SK-N-SH (cell line): ENCODE data around the gene SGCE. TPM values are rescaled to one million over a fixed set of nuclear protein-coding genes. Genes with fewer than 3 reads are reported as not detected.

Experiments
- CTCF ChIA-PET: fragments of 300-600, 350-600 bp; formaldehyde crosslinking; extraction: SDS; loops from one replicate; lab custom pipeline; 2021; lab: Yijun Ruan, JAX
- POLR2A ChIA-PET: fragments of 350-600 bp; sonication (Branson Sonifier 250); formaldehyde crosslinking; extraction: SDS; loops from one replicate; lab custom pipeline; 2020; ENCODE audit warnings: antibody characterized with exemption, inconsistent platforms; lab: Yijun Ruan, JAX
- DNase-seq: peaks from one replicate; pipeline ENCODE4 v3.0.0; 2012
- H2AFZ ChIP-seq: fragments of 200-600 bp; sonication (generic); 2 replicates; pipeline ENCODE4 v1.8.1; 2016; ENCODE audit warnings: antibody characterized with exemption, mild to moderate bottlenecking, low read depth
- H3F3A ChIP-seq: fragments of 200-600 bp; sonication (generic); replicated peaks from 2 replicates; pipeline ENCODE3; 2016; ENCODE audit warnings: antibody characterized with exemption, mild to moderate bottlenecking; ENCODE audit not compliant: insufficient read depth
- H3K27ac ChIP-seq, 2 experiments: fragments of 200-500 bp in 1 of 2; fragments of 200-600 bp in 1 of 2; sonication (Bioruptor generic) in 1 of 2; sonication (generic), shearing (Covaris generic) in 1 of 2; 2 replicates each; pipeline versions ENCODE4 v1.5.1 to v1.6.1; 2014 to 2016; ENCODE audit warnings: low read depth in 2 of 2, inconsistent platforms in 1 of 2, low read length in 1 of 2, mild to moderate bottlenecking in 1 of 2, mixed read lengths in 1 of 2
- H3K27me3 ChIP-seq: fragments of 200-600 bp; sonication (generic), shearing (Covaris generic); 2 replicates; pipeline ENCODE4 v1.6.1; 2016; ENCODE audit warnings: mixed run types; ENCODE audit not compliant: insufficient read depth
- H3K36me3 ChIP-seq, 2 experiments: fragments of 200-500 bp in 1 of 2; fragments of 200-600 bp in 1 of 2; sonication (Bioruptor generic) in 1 of 2; sonication (generic) in 1 of 2; replicated peaks in 1 of 2; 2 replicates each; pipeline versions ENCODE3 to v1.5.1; 2014 to 2016; ENCODE audit warnings: low read length in 1 of 2, mild to moderate bottlenecking in 1 of 2; ENCODE audit not compliant: insufficient read depth in 2 of 2, control insufficient read depth in 1 of 2
- H3K4me1 ChIP-seq, 2 experiments: fragments of 200-500 bp in 1 of 2; fragments of 200-600 bp in 1 of 2; sonication (Bioruptor generic) in 1 of 2; sonication (generic), shearing (Covaris generic) in 1 of 2; 2 replicates each; pipeline versions ENCODE4 v1.5.1 to v1.6.1; 2014 to 2016; ENCODE audit warnings: low read depth in 1 of 2, low read length in 1 of 2, mixed run types in 1 of 2; ENCODE audit not compliant: insufficient read depth in 2 of 2, control insufficient read depth in 1 of 2
- H3K4me2 ChIP-seq: fragments of 200-600 bp; sonication (generic), shearing (Covaris generic); 2 replicates; pipeline ENCODE4 v1.6.1; 2017; ENCODE audit warnings: mixed run types
- H3K4me3 ChIP-seq, 2 experiments: fragments of 200-500 bp in 1 of 2; fragments of 200-600 bp in 1 of 2; sonication (Bioruptor generic) in 1 of 2; sonication (generic), shearing (Covaris generic) in 1 of 2; 2 replicates each; pipeline versions ENCODE4 v1.5.1 to v1.8.1; 2014 to 2016; ENCODE audit warnings: low read depth in 2 of 2, inconsistent platforms in 1 of 2, low read length in 1 of 2, mild to moderate bottlenecking in 1 of 2, mixed read lengths in 1 of 2, moderate library complexity in 1 of 2
- H3K79me2 ChIP-seq: fragments of 200-600 bp; sonication (generic); 2 replicates; pipeline ENCODE4 v1.8.1; 2017; ENCODE audit warnings: mild to moderate bottlenecking; ENCODE audit not compliant: insufficient read depth
- H3K9ac ChIP-seq: fragments of 200-600 bp; sonication (generic); 2 replicates; pipeline ENCODE4 v1.6.1; 2017; ENCODE audit warnings: mixed run types
- H3K9me2 ChIP-seq: fragments of 200-600 bp; sonication (generic); 2 replicates; pipeline ENCODE4 v1.6.1; 2017; ENCODE audit warnings: mixed run types
- H3K9me3 ChIP-seq: fragments of 200-600 bp; sonication (generic); 2 replicates; pipeline ENCODE4 v1.6.1; 2017; ENCODE audit warnings: mixed run types, mild to moderate bottlenecking, moderate library complexity
- H4K20me1 ChIP-seq: fragments of 200-600 bp; sonication (generic); 2 replicates; pipeline ENCODE4 v1.6.1; 2017; ENCODE audit warnings: mild to moderate bottlenecking, mixed run types; ENCODE audit not compliant: insufficient read depth
- EP300 ChIP-seq, 2 experiments: IDR thresholded peaks; 2 replicates each; pipeline versions ENCODE4 v1.4.0 to v1.6.1; 2012; ENCODE audit warnings: borderline replicate concordance in 1 of 2, low read depth in 1 of 2, low read length in 1 of 2
- EZH2phosphoT487 ChIP-seq: fragments of 200-600 bp; sonication (generic); IDR thresholded peaks from 2 replicates; pipeline ENCODE4 v1.6.1; 2017; ENCODE audit warnings: low read depth, mixed run types, mild to moderate bottlenecking, antibody characterized with exemption, moderate library complexity, borderline replicate concordance
- FOSL2 ChIP-seq: IDR thresholded peaks from 2 replicates; pipeline ENCODE4 v1.4.0; 2012; ENCODE audit warnings: low read depth, mild to moderate bottlenecking, moderate library complexity, borderline replicate concordance
- GABPA ChIP-seq: IDR thresholded peaks from 2 replicates; pipeline ENCODE4 v1.4.0; 2012; ENCODE audit warnings: low read depth, mild to moderate bottlenecking
- IRF3 ChIP-seq: fragments of 150-350 bp; IDR thresholded peaks from 2 replicates; pipeline ENCODE4 v1.6.1; 2016; ENCODE audit warnings: mild to moderate bottlenecking, low read depth, low read length
- JUND ChIP-seq: IDR thresholded peaks from 2 replicates; pipeline ENCODE4 v1.4.0; 2012
- NRF1 ChIP-seq: IDR thresholded peaks from 2 replicates; pipeline ENCODE4 v1.6.1; 2012; ENCODE audit warnings: low read depth, mild to moderate bottlenecking, low read length
- POLR2AphosphoS5 ChIP-seq: IDR thresholded peaks from 2 replicates; pipeline ENCODE4 v1.6.1; 2012; ENCODE audit warnings: low read depth, low read length
- RAD21 ChIP-seq: IDR thresholded peaks from 2 replicates; pipeline ENCODE4 v1.6.1; 2012; ENCODE audit warnings: mild to moderate bottlenecking, low read length
- RCOR1 ChIP-seq: fragments of 150-350 bp; IDR thresholded peaks from 2 replicates; pipeline ENCODE4 v1.6.1; 2017; ENCODE audit warnings: antibody characterized with exemption, low read length
- REST ChIP-seq: IDR thresholded peaks from 2 replicates; pipeline ENCODE4 v1.6.1; 2012; ENCODE audit warnings: mild to moderate bottlenecking, low read depth, low read length, moderate library complexity
- RFX5 ChIP-seq: IDR thresholded peaks from 2 replicates; pipeline ENCODE4 v1.6.1; 2012; ENCODE audit warnings: mild to moderate bottlenecking, improper control_type of control experiment, low read length
- RXRA ChIP-seq: IDR thresholded peaks from 2 replicates; pipeline ENCODE4 v1.4.0; 2012; ENCODE audit warnings: low read depth, mild to moderate bottlenecking, borderline replicate concordance
- SMC3 ChIP-seq: IDR thresholded peaks from 2 replicates; pipeline ENCODE4 v1.6.1; 2012; ENCODE audit warnings: low read depth, low read length, improper control_type of control experiment
- TAF1 ChIP-seq: IDR thresholded peaks from 2 replicates; pipeline ENCODE4 v1.6.1; 2012; ENCODE audit warnings: low read depth, mild to moderate bottlenecking, low read length, moderate library complexity, borderline replicate concordance
- YY1 ChIP-seq: IDR thresholded peaks from 2 replicates; pipeline ENCODE4 v1.4.0; 2012; ENCODE audit warnings: low read depth, mild to moderate bottlenecking
- WGBS: methylation state at CpG from one replicate; pipeline ENCODE4 v1.1.6; 2017; ENCODE audit warnings: low lambda C conversion rate; 5-methylcytosine and 5-hydroxymethylcytosine counted together
- polyA plus RNA-seq, 3 experiments: library from polyadenylated mRNA; depleted of rRNA; stranded (reverse); fragments of >200 nt; gene quantifications; 2 replicates each; pipeline ENCODE4 v1.2.3, GENCODE V29; 2012
- TF ChIP-seq, protein P1 (sequence below): IDR thresholded peaks from 2 replicates; pipeline ENCODE4; 2012
- TF ChIP-seq, protein P2 (sequence below): fragments of 150-350 bp; IDR thresholded peaks from 2 replicates; pipeline ENCODE4 v1.6.1; 2017; ENCODE audit warnings: antibody characterized with exemption, low read length, low read depth, borderline replicate concordance

Gene SGCE
- polyA plus RNA-seq, 1 of the 3 experiments (the other 2 are of a cell fraction) = 69.5 TPM

- TF ChIP-seq EP300 (IDR thresholded peaks at IDR 0.05; ENCODE audit: borderline replicate concordance in 1 of 2, low read depth in 1 of 2, low read length in 1 of 2) (peak; percentile 70 to 91), TAF1 (no peak; the same call in 1 of the 2 replicates), YY1 (peak; percentile 55; the same call in 1 of the 2 replicates), GABPA (no peak), JUND (peak; percentile 98), EZH2phosphoT487 (no peak), RFX5 (no peak), IRF3 (no peak), RAD21 (no peak), NRF1 (no peak)
Observed at GRCh38 chr7:94620703-94621118, 35.2 kb downstream of the SGCE start (continued).

- H3K27me3 ChIP-seq = no peaks in the 10 kb centered on the region
- no peak overlapping the region for H3K9ac ChIP-seq
- no peaks in the 10 kb centered on the region; the same call in 1 of the 2 replicates for H4K20me1 ChIP-seq
- ChIA-PET CTCF (interaction anchor here (1.2 kb wide), 1 partner anchor 37 kb away, joined by 4 read pairs; the partner anchor contains the start of gene SGCE), POLR2A (no interaction called here)
- no peak overlapping the region for H3K4me2 ChIP-seq
- TF ChIP-seq RCOR1 (no peak), SMC3 (no peak), RXRA (no peak), REST (no peak), FOSL2 (no peak), JUND (no peak), POLR2AphosphoS5 (no peak)
- TF ChIP-seq, protein P1, sequence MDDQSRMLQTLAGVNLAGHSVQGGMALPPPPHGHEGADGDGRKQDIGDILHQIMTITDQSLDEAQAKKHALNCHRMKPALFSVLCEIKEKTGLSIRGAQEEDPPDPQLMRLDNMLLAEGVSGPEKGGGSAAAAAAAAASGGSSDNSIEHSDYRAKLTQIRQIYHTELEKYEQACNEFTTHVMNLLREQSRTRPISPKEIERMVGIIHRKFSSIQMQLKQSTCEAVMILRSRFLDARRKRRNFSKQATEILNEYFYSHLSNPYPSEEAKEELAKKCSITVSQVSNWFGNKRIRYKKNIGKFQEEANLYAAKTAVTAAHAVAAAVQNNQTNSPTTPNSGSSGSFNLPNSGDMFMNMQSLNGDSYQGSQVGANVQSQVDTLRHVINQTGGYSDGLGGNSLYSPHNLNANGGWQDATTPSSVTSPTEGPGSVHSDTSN = no peak
- TF ChIP-seq, protein P2, sequence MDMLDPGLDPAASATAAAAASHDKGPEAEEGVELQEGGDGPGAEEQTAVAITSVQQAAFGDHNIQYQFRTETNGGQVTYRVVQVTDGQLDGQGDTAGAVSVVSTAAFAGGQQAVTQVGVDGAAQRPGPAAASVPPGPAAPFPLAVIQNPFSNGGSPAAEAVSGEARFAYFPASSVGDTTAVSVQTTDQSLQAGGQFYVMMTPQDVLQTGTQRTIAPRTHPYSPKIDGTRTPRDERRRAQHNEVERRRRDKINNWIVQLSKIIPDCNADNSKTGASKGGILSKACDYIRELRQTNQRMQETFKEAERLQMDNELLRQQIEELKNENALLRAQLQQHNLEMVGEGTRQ = no peak
- H3K79me2 ChIP-seq = no peaks in the 10 kb centered on the region
- DNase-seq = no peak
- H3K27ac ChIP-seq = no peak overlapping the region
- H3K4me1 ChIP-seq = peaks cover 14 to 25% of the 10 kb centered on the region in 2 experiments
- WGBS = 100% methylated on average over 1 of the region's 1 CpG
- H2AFZ ChIP-seq = no peak overlapping the region
- H3K9me2 ChIP-seq = no peaks in the 10 kb centered on the region
- no peak overlapping the region for H3K4me3 ChIP-seq
- H3K36me3 ChIP-seq = peaks cover 52 to 77% of the 10 kb centered on the region in 2 experiments
- H3K9me3 ChIP-seq = no peaks in the 10 kb centered on the region
- peaks cover 21% of the 10 kb centered on the region for H3F3A ChIP-seq
Observed at GRCh38 chr7:94618126-94618525, 37.8 kb downstream of the SGCE start.
